ENCODE measurements around the gene NFIB.

- TF ChIP-seq POLR2A (IDR thresholded peaks at IDR 0.05): no peak
- TF ChIP-seq, protein P1, sequence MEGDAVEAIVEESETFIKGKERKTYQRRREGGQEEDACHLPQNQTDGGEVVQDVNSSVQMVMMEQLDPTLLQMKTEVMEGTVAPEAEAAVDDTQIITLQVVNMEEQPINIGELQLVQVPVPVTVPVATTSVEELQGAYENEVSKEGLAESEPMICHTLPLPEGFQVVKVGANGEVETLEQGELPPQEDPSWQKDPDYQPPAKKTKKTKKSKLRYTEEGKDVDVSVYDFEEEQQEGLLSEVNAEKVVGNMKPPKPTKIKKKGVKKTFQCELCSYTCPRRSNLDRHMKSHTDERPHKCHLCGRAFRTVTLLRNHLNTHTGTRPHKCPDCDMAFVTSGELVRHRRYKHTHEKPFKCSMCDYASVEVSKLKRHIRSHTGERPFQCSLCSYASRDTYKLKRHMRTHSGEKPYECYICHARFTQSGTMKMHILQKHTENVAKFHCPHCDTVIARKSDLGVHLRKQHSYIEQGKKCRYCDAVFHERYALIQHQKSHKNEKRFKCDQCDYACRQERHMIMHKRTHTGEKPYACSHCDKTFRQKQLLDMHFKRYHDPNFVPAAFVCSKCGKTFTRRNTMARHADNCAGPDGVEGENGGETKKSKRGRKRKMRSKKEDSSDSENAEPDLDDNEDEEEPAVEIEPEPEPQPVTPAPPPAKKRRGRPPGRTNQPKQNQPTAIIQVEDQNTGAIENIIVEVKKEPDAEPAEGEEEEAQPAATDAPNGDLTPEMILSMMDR (IDR thresholded peaks at IDR 0.05 in 4 of 5, conservative IDR thresholded peaks at IDR 0.05 in 1 of 5): no peak
Observed at GRCh38 chr9:14131356-14132088, 182.4 kb downstream of the NFIB start.
